HG02571 (cell line): ENCODE data around the gene UPF1.
A peak's percentile ranks its signal among the peaks of the same experiment; 100 is the strongest.
"Not testable (repeated sequence)": the region's sequence is repeated elsewhere in the genome, so short reads cannot be mapped to it uniquely, and the experiment has no call there.

Experiments used
- ATAC-seq: cut with Tn5 transposase; IDR thresholded peaks from one replicate; pipeline ENCODE4 v1.9.1; 2021; ENCODE audit warnings: mild to moderate bottlenecking, moderate library complexity; ENCODE audit not compliant: unreplicated experiment

UPF1 gene

DNA sequence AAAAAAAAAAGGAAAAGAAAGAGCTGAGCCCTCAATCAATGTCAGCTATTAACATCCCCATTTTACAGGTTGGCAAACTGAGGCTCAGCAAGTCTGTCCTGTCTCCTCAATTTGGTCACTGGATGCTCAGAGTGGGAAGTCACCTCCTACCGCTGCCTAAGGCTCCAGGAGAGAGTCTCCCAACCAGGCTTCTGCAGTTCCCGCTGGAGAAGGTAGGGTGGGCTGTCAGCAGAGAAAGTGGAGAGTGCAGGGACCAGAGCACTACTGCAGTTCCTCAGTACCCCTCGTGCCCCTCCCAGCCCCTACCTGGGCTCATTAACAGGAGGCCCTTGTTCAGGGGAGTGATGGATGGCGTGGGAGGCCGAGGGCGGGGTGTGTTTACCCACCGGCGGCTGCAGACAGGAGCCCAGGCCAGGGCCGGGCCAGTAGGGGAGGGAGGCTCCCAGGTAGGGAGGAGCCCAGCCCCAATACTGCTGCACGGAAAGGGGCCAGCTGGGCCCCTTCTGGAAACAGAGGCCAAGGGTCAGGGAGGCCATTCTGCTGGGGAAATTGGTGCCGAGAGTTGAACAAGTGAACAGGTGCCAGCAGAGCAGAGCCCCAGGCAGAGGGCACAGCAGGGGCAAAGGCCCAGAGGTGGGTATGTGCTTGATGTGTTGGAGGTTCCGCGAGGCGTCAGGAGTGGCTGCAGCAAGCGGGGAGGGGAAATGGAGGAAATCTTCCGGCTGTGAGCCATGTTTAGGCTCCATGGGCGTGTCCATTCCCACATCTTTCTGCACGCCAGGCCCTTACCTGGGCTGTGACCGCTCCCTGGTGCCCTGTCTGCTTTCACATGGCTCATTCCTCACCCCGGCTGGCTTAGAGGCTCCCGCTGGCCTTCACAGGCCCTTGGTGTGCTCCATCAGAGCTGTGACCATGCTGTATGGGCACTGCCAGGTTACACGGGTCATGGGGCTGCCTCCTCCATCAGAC lies 33.1 kb upstream of the UPF1 start:
- ATAC-seq: no peak

DNA sequence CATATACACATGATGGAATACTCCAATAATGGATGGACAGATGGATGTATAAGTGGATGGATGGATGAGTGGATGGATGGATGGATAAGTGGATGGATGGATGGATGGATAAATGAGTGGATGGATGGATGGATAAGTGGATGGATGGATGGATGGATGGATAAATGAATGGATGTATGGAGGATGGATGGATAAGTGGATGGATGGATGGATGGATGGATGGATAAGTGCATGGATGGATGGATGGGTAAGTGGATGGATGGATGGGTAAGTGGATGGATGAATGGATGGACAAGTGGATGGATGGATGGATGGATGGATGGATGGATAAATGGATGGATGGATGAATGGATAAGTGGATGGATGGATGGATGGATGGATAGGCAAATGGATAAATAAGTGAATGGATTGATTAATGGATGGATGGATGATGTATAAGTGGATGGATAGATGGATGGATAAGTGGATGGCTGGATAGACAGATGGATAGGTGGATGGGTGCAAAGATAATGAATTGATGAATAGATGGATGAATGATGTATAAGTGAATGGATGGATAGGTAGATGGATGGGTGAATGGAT lies 32.3 kb upstream of the UPF1 start:
- no peak for ATAC-seq

- no peak for ATAC-seq
Measured at GRCh38 chr19:18800079-18800478, 31.7 kb upstream of the UPF1 start.

- no peak for ATAC-seq
Measured at GRCh38 chr19:18800636-18801035, 31.1 kb upstream of the UPF1 start.

DNA sequence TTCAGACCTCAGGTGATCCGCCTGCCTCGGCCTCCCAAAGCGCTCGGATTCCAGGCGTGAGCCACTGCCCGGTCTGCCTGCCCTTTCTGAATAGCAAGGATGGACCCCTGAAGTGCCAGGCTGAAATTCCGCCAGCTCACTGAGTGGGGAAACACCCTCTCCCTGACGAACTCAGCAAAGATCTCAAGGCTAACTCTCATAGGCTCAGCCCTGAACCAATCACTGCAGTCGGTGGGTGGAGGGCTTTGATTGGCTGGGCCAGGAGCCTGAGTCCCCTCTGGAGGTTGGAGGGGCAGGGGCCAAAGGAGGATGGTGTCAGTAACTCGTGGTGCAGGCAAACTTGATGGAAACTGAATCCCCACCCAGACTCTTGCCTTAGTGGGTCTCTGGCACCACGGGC lies 29.4 kb upstream of the UPF1 start:
- no peak for ATAC-seq

DNA sequence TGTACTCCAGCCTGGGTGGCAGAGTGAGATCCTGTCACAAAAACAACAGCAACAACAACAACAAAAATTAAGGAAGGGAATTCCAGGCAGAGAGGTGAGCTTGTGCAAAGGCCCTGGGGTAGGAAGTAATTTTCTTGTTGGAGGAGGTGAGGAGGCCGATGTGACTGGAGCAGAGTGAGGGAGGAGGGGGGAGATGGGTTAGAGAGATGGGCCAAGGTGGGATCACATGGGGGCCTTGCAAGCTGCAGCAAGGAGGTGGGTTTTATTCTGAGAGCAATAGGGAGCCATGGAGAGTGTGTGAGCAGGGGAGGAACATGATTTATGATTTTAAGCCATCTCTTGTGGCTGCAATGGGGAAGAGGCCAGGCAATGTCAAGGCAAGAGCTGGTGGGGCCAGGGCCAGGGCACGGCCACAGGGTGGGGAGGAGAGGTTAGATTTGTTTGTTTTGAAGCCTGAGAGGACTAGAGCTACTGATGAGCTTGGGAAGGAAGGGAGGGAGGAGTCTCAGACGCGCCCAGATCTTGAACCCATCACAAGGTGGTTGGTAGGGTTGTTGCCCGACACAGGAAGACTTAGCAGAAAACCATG lies 28.1 kb upstream of the UPF1 start:
- no peak for ATAC-seq

GRCh38 chr19:18804139-18804601 lies 27.6 kb upstream of the UPF1 start:
- ATAC-seq: no peak

- ATAC-seq: no peak
Measured at GRCh38 chr19:18804643-18805042, 27.1 kb upstream of the UPF1 start.

DNA sequence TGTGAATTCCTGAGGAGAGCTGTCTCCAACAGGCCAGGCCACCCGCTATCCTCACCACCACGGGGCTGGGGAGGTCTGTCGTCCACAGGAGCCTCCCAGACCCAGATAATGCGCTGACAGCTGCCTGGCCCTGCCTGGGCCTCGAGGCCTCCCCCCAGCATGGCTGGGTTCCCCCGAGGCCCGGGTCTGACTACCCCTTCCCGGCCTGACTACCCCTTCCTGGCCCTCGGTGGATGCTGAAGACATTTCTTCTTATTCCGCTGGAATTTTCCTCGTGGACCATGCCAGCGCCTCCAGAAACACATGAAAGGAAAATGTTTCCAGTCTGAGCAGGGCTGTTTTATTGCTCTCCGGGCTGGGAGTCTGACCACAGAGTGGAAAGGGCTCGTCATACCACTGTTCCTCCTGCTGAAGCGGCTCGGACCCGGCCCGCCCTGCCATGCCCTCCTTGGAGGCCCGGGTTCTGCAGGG lies 23.9 kb upstream of the UPF1 start:
- no peak for ATAC-seq

GRCh38 chr19:18809149-18809868 lies 22.4 kb upstream of the UPF1 start:
- ATAC-seq: no peak

GRCh38 chr19:18811638-18812037 lies 20.1 kb upstream of the UPF1 start:
- ATAC-seq: not testable (repeated sequence)

GRCh38 chr19:18814063-18814462 lies 17.7 kb upstream of the UPF1 start:
- ATAC-seq: no peak

GRCh38 chr19:18815673-18816072 lies 16.1 kb upstream of the UPF1 start:
- no peak for ATAC-seq

DNA sequence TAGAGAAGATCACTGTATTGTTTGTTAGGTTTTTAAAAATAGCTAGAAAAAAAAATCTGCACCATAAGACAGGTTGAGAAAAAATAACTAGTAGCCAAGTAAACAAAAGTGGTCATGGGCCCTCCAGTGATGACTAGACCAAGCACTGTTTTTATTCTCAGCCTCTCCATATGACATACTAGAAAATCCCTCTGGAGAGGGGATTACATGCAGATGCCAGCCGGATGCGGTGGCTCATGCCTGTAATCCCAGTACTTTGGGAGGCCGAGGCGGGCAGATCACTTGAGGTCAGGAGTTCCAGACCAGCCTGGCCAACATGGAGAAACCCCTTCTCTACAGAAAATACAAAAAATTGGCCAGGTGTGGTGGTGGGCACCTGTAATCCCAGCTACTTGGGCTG lies 15.1 kb upstream of the UPF1 start:
- ATAC-seq: not testable (repeated sequence)

GRCh38 chr19:18817574-18817973 lies 14.2 kb upstream of the UPF1 start:
- ATAC-seq: no peak

DNA sequence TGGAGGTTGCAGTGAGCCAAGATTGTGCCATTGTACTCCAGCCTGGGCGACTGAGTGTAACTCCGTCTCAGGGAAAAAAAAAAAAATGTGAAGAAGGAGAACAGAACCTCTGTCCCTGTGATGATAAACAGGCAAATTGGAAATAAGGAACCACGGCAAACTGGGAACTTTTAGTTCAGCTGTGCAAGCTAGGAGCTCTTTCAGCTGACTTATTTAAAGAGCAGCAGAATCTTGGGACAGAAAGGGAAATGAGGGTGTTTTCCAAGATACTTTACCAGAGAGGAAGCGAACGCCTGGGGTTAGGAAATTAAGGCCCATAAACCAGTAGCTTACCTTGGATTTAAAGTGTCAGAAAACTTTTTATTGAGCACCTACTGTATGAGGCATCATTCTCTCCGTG lies 3.0 kb upstream of the UPF1 start:
- no peak for ATAC-seq

DNA sequence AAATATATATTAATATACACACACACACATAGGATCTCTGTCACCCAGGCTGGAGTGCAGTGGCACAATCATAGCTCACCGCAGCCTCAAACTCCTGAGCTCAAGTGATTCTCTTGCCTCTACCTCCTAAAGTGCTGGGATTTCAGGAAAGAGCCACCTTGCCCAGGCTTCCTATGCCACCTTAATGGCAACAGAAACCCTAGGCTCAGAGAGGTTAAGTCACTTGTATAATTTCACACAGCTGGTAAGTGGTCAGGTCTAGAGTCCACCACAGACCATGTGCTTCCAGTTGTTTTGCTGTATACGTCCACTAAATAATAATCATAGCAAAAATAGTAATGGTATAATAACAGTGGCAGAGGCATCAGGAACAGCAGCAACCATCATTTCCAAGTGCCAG lies 1.3 kb upstream of the UPF1 start:
- ATAC-seq: no peak

DNA sequence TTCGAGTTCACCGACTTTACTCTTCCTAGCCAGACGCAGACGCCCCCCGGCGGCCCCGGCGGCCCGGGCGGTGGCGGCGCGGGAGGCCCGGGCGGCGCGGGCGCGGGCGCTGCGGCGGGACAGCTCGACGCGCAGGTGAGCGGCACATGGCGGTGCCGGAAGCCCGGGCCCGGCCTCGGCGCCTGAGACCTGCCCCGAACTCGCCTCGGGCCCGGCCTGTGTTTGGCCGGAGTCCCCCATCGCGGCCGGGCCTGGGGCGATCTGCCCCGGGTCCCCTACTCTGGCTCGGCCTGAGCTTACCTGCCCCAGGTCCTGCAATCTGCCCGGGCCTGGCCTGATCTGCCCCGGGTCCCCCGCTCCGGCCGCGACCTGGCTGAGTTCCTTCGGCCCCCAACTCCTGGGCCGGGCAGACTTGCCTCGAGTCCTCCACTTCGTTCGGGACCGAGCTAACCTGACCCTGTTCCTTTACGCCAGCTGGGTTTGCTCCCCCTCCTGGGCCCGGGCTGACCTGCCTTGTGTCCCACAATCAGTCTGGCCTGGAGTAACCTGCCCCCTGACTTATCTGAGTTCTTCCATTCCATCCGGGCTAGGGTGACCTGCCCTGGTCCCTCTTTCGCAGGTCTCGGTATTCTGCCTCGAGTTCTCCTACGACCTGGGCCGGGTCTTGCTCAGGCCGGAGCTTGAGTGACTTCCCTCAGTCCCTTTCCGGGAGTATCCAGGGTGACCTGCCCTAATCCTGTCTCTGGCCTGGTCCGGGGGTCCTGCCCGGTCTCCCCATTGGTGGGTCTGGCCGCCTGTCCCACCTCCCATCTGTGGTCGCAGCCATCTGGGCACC lies 764 bp downstream of the UPF1 start:
- peak; percentile 23 for ATAC-seq

DNA sequence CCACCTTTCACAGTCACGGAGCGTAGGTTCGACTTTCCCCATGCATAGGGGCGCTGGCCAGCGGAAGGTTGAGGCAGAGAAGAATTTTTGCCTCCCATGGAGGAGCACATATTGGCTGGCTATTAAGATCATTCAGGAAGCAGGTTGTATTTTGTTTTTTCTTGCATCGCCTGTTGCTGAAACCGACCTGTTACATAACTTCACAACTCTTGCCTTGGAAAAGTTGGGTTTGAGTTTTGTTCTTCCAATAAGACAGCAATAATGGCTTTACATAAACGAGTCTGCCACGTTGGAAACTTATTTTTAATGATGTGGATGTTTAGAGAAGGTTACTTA lies 1.4 kb downstream of the UPF1 start:
- ATAC-seq: no peak

GRCh38 chr19:18833849-18834643 lies 2.3 kb downstream of the UPF1 start:
- ATAC-seq: no peak
